Nephron progenitor cell (in vitro differentiated cells): ENCODE results near the gene RSKR.

Experiments
- DNase-seq: peaks from one replicate; pipeline ENCODE4 v3.0.0; 2021
- H3K27ac Mint-ChIP-seq: 2 replicates; pipeline ENCODE4 v1.8.0; 2021; ENCODE audit warnings: mild to moderate bottlenecking, moderate library complexity, mixed read lengths
- H3K27me3 Mint-ChIP-seq: 2 replicates; pipeline ENCODE4 v1.8.0; 2021; ENCODE audit warnings: mild to moderate bottlenecking, low read depth, mixed read lengths; ENCODE audit not compliant: poor library complexity
- H3K36me3 Mint-ChIP-seq: 2 replicates; pipeline ENCODE4 v1.8.0; 2021; ENCODE audit warnings: low read depth, mixed read lengths
- H3K4me1 Mint-ChIP-seq: 2 replicates; pipeline ENCODE4 v1.8.0; 2021; ENCODE audit warnings: mixed read lengths
- H3K4me3 Mint-ChIP-seq: 2 replicates; pipeline ENCODE4 v1.8.0; 2021; ENCODE audit warnings: mild to moderate bottlenecking, moderate library complexity, mixed read lengths
- H3K9me3 Mint-ChIP-seq: 2 replicates; pipeline ENCODE4 v1.8.0; 2021; ENCODE audit warnings: mild to moderate bottlenecking, moderate library complexity, mixed read lengths
- TF ChIP-seq, protein P1 (sequence below): fragments of 200-600 bp; sonication (generic); IDR thresholded peaks from 2 replicates; pipeline ENCODE4 v1.5.0; 2021; ENCODE audit warnings: antibody characterized with exemption

RSKR gene

DNA sequence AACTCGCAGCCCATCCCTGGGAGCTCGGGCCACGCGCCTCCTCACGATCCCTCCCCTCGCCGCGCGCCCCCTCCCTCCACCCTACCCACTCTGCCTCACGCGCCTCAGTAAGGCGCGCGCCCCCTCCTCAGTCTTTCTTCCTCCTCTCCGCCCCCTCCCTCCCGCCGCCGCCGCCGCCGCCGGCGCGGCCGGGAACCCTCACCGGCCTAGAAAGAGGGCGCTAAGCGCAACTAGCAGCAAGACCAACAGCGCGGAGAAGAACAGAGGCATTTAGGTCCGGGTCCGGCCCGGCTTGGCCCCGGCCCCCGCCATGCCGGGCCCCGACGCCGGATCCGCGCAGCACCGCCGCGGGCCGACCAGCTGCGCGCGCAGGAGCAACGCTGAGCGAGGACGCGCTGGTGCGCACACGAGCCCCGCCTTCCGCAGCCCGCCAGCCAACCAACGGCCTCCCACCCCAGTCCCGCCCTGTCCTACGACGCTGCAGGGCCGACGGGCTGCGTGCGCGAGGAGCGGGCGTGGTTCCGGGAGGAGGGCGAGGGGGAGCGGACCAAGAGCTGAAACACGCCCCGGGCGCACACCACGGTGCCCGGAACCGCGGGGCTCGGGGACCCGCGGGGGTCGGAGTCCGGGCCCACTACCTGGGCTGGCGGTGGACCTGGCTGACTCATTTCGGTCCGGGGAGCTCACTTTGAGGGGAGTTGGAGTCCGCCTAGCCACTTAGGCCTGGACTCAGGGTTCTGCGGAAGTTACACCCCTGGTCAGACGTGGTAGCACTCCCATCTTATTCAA is 31.0 kb upstream of the RSKR start, which contains the start of gene BLTP2:
TSS of gene BLTP2 (minus strand) at position 372 of the 789 bp plus-strand sequence. CDS start at position 270, 102 bp downstream.
- no peaks in the 10 kb centered on the region for H3K9me3 Mint-ChIP-seq
- peak within 1 kb of the TSS; percentile 6 for H3K27ac Mint-ChIP-seq
- TF ChIP-seq, protein P1, sequence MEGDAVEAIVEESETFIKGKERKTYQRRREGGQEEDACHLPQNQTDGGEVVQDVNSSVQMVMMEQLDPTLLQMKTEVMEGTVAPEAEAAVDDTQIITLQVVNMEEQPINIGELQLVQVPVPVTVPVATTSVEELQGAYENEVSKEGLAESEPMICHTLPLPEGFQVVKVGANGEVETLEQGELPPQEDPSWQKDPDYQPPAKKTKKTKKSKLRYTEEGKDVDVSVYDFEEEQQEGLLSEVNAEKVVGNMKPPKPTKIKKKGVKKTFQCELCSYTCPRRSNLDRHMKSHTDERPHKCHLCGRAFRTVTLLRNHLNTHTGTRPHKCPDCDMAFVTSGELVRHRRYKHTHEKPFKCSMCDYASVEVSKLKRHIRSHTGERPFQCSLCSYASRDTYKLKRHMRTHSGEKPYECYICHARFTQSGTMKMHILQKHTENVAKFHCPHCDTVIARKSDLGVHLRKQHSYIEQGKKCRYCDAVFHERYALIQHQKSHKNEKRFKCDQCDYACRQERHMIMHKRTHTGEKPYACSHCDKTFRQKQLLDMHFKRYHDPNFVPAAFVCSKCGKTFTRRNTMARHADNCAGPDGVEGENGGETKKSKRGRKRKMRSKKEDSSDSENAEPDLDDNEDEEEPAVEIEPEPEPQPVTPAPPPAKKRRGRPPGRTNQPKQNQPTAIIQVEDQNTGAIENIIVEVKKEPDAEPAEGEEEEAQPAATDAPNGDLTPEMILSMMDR = no peak
- H3K27me3 Mint-ChIP-seq = no peaks in the 10 kb centered on the region
- peaks cover 46% of the 10 kb centered on the region for H3K36me3 Mint-ChIP-seq
- peak; percentile 94 for DNase-seq
- H3K4me3 Mint-ChIP-seq = peak within 1 kb of the TSS; percentile 91
- peaks cover 35% of the 10 kb centered on the region for H3K4me1 Mint-ChIP-seq

DNA sequence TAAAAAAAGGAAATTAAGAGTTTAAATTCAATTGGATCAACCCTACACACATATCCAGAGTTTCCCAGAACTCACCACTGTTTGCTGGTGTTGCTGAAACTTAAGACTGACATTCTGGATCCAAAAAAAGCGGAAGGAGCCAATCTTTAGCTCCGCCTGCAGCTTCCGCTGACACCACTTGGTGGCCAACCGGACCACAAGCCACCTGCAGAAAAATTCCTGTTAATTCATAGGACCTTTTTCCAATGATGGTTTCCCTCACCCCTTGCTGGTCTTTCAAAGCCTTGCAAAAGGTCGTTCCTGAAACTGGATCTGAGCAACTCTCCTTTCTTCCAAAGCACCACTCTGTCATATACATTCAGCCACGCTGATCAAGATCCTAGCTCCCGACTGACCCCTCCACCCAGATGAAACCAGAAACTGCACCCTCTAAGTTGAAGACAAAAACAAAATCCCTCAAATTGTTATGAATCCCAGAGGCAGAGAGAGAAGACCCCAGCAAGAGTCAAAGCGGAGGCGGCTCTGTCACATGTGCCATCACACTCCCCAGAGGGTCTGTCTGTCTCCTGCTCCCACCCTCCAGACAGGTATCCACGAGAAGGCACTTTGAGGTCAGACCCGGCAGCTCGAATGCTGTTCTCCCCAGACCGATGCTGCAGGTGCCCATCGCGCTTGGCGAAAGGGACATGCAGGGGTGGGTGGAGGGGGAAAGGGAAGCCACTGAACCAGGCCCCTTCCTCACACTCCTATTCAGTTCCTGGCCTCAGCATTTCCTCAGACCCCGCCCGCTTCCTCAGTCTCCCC is 30.2 kb upstream of the RSKR start:
- H3K27me3 Mint-ChIP-seq = no peaks in the 10 kb centered on the region
- peak; percentile 49 for DNase-seq
- H3K36me3 Mint-ChIP-seq = peaks cover 52% of the 10 kb centered on the region
- peak overlapping the region; percentile 6 for H3K27ac Mint-ChIP-seq
- TF ChIP-seq, protein P1 = peak; percentile 62
- H3K4me1 Mint-ChIP-seq = peaks cover 35% of the 10 kb centered on the region
- no peaks in the 10 kb centered on the region for H3K9me3 Mint-ChIP-seq
- peak overlapping the region; percentile 91 for H3K4me3 Mint-ChIP-seq

GRCh38 chr17:28641579-28641978 is 27.6 kb upstream of the RSKR start:
- TF ChIP-seq, protein P1 = no peak
- peaks cover 31% of the 10 kb centered on the region for H3K4me1 Mint-ChIP-seq
- no peak overlapping the region for H3K27ac Mint-ChIP-seq
- H3K27me3 Mint-ChIP-seq = no peaks in the 10 kb centered on the region
- no peaks in the 10 kb centered on the region for H3K9me3 Mint-ChIP-seq
- no peak for DNase-seq
- peaks cover 60% of the 10 kb centered on the region for H3K36me3 Mint-ChIP-seq
- H3K4me3 Mint-ChIP-seq = no peak overlapping the region

- Mint-ChIP-seq H3K9me3 (no peaks in the 10 kb centered on the region), H3K4me3 (no peak overlapping the region), H3K27ac (no peak overlapping the region), H3K4me1 (no peaks in the 10 kb centered on the region), H3K36me3 (peaks cover 93% of the 10 kb centered on the region), H3K27me3 (no peaks in the 10 kb centered on the region)
- no peak for DNase-seq
- TF ChIP-seq, protein P1 = no peak
These were observed 21.5 kb upstream of the RSKR start for GRCh38 chr17:28635506-28635905.

GRCh38 chr17:28634206-28634865 is 20.4 kb upstream of the RSKR start:
- Mint-ChIP-seq H3K36me3 (peaks cover 83% of the 10 kb centered on the region), H3K27me3 (no peaks in the 10 kb centered on the region), H3K4me3 (no peak overlapping the region), H3K9me3 (no peaks in the 10 kb centered on the region), H3K27ac (no peak overlapping the region), H3K4me1 (no peaks in the 10 kb centered on the region)
- TF ChIP-seq, protein P1 = no peak
- DNase-seq = no peak
